ENCODE measurements around the gene PRKCB.

DNA sequence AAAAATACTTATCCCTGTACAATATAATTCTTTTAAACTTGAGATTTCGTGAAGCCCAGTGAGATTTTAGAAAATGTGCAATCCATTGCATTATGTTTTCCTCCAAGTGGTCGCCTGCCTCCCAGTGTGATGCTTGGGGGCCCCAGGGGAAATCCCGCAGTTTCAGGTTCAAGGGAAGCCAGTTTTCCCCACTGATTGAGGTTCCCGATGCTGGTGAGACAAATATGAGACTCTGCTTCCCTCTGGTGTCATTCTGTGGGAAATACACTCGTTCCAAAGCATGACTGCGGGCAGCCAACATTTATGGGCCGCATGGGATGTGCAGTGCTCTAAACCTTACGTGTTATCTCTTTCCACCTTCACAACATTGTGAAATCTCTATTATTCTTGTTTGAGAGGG lies 200.8 kb downstream of the PRKCB start:
- TF ChIP-seq, protein P1, sequence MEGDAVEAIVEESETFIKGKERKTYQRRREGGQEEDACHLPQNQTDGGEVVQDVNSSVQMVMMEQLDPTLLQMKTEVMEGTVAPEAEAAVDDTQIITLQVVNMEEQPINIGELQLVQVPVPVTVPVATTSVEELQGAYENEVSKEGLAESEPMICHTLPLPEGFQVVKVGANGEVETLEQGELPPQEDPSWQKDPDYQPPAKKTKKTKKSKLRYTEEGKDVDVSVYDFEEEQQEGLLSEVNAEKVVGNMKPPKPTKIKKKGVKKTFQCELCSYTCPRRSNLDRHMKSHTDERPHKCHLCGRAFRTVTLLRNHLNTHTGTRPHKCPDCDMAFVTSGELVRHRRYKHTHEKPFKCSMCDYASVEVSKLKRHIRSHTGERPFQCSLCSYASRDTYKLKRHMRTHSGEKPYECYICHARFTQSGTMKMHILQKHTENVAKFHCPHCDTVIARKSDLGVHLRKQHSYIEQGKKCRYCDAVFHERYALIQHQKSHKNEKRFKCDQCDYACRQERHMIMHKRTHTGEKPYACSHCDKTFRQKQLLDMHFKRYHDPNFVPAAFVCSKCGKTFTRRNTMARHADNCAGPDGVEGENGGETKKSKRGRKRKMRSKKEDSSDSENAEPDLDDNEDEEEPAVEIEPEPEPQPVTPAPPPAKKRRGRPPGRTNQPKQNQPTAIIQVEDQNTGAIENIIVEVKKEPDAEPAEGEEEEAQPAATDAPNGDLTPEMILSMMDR (conservative IDR thresholded peaks at IDR 0.05 in 1 of 2, IDR thresholded peaks at IDR 0.05 in 1 of 2; ENCODE audit: extremely low read depth in 1 of 2, insufficient read depth in 1 of 2, low read depth in 1 of 2, low read length in 2 of 2) = peak; percentile 77 to 82
- no peak for TF ChIP-seq EZH2 (IDR thresholded peaks at IDR 0.05; ENCODE audit: borderline replicate concordance, low read length)
